Right cardiac atrium (tissue), 5 donors: ENCODE data around the gene B4GALT7. TPM values are rescaled to one million over a fixed set of nuclear protein-coding genes. Genes with fewer than 3 reads are reported as not detected.
"Not testable (repeated sequence)": the region's sequence is repeated elsewhere in the genome, so short reads cannot be mapped to it uniquely, and the experiment has no call there.

Source experiments
- ATAC-seq, 2 donors: fragments of 200-7000 bp; cut with Tn5 transposase; one replicate each; pipeline versions ENCODE4 v1.8.0 to v1.9.1; 2020; ENCODE audit warnings: moderate library complexity in 2 of 2, mild to moderate bottlenecking in 1 of 2
- DNase-seq, 3 donors: peaks; one replicate each; pipeline ENCODE4 v3.0.0-alpha.2; 2020
- H3K27ac ChIP-seq: one replicate; pipeline ENCODE4 v1.5.1; 2013; ENCODE audit warnings: mild to moderate bottlenecking, low read length, control low read depth, moderate library complexity
- H3K27me3 ChIP-seq: one replicate; pipeline ENCODE4 v1.6.1; 2013; ENCODE audit not compliant: control insufficient read depth, insufficient read depth
- H3K4me1 ChIP-seq: one replicate; pipeline ENCODE4 v1.6.1; 2013; ENCODE audit warnings: low read length; ENCODE audit not compliant: control insufficient read depth, insufficient read depth
- H3K4me3 ChIP-seq: one replicate; pipeline ENCODE4 v1.5.1; 2013; ENCODE audit warnings: low read length, control low read depth
- H3K9me3 ChIP-seq: one replicate; pipeline ENCODE4 v1.6.1; 2013; ENCODE audit warnings: low read length; ENCODE audit not compliant: control insufficient read depth
- WGBS: extraction: QIAGEN DNeasy Blood & Tissue Kit; methylation state at CpG from one replicate; pipeline ENCODE4 v1.1.7; 2013; 5-methylcytosine and 5-hydroxymethylcytosine counted together
- intact Hi-C, 4 donors: fragments of 100-400 bp; cut with DNase I; formaldehyde crosslinking; loops; one replicate each; pipeline versions ENCODE4 v1.11.0 to v1.14.0; 2022 to 2023
- polyA plus RNA-seq: library from polyadenylated mRNA; stranded (reverse); fragments of 200-250 nt; gene quantifications from one replicate; pipeline ENCODE4 v1.2.3, GENCODE V29; 2013
- total RNA-seq, 4 donors: library from RNA; stranded (reverse); fragmentation: NEBNext Ultra II Directional; extraction: Animal tissue kit (Norgen Biotek cat#: 25700); gene quantifications; one replicate each; pipeline ENCODE4 v1.2.1, GENCODE V29; 2021
- donor health status: healthy with polysubstance abuse.
- donor health status: DM: no; HTN: yes; CAD: no.
- donor health status: DM: no; HTN: no; CAD: no.
- donor health status: DM: no; HTN: yes; CAD: no; lungs with severe emphysema.
- donor health status: DM: yes; HTN: yes; CAD: no.

Gene B4GALT7
- total and polyA plus RNA-seq, 5 donors = 15.8 to 24.1 (median 22.4) TPM

GRCh38 chr5:177658542-177658941 is 58.6 kb downstream of the B4GALT7 start:
- H3K27me3 ChIP-seq, DNase-seq, ATAC-seq, H3K27ac ChIP-seq, H3K4me3 ChIP-seq, H3K4me1 ChIP-seq, H3K9me3 ChIP-seq, intact Hi-C loops: not testable (repeated sequence)
- 93% methylated on average over 3 of the region's 3 CpGs for WGBS

Other genes with a start within 250 kb of the B4GALT7 start
- gene LMAN2, start 248.5 kb upstream of the B4GALT7 start, total RNA-seq = 10 to 100 TPM; 59.0 to 74.3 (median 68.8) TPM
- gene LMAN2, start 248.5 kb upstream of the B4GALT7 start, polyA plus RNA-seq = 109 TPM
- gene RGS14, start 242.2 kb upstream of the B4GALT7 start, total RNA-seq = 1 to 10 TPM; 3.8 to 5.1 (median 4.2) TPM
- gene RGS14, start 242.2 kb upstream of the B4GALT7 start, polyA plus RNA-seq = 4.6 TPM
- gene SLC34A1, start 215.7 kb upstream of the B4GALT7 start, total RNA-seq = not detected
- not detected for gene SLC34A1, start 215.7 kb upstream of the B4GALT7 start, polyA plus RNA-seq
- not detected for gene PFN3, start 199.5 kb upstream of the B4GALT7 start, total RNA-seq
- gene PFN3, start 199.5 kb upstream of the B4GALT7 start, polyA plus RNA-seq = not detected
- under 1 TPM; 0.17 to 0.34 (median 0.26) TPM for gene F12, start 190.6 kb upstream of the B4GALT7 start, total RNA-seq
- gene F12, start 190.6 kb upstream of the B4GALT7 start, polyA plus RNA-seq = 0.27 TPM
- 10 to 100 TPM; 13.2 to 16.9 (median 15.5) TPM for gene GRK6, start 173.5 kb upstream of the B4GALT7 start, total RNA-seq
- 7.4 TPM for gene GRK6, start 173.5 kb upstream of the B4GALT7 start, polyA plus RNA-seq
- under 1 TPM in 3 of 4 donors, not detected in 1; 0.33 to 0.45 (median 0.35) TPM for gene PRR7, start 153.3 kb upstream of the B4GALT7 start, total RNA-seq
- 0.27 TPM for gene PRR7, start 153.3 kb upstream of the B4GALT7 start, polyA plus RNA-seq
- gene DBN1, start 126.5 kb upstream of the B4GALT7 start, total RNA-seq = 10 to 100 TPM; 15.3 to 44.8 (median 25.3) TPM
- 17.7 TPM for gene DBN1, start 126.5 kb upstream of the B4GALT7 start, polyA plus RNA-seq
- 10 to 100 TPM; 35.0 to 71.5 (median 47.0) TPM for gene PDLIM7, start 102.5 kb upstream of the B4GALT7 start, total RNA-seq
- gene PDLIM7, start 102.5 kb upstream of the B4GALT7 start, polyA plus RNA-seq = 61.9 TPM
- 1 to 10 TPM; 3.1 to 4.5 (median 3.9) TPM for gene DOK3, start 90.3 kb upstream of the B4GALT7 start, total RNA-seq
- 1.4 TPM for gene DOK3, start 90.3 kb upstream of the B4GALT7 start, polyA plus RNA-seq
- 10 to 100 TPM; 36.0 to 43.5 (median 40.3) TPM for gene DDX41, start 83.2 kb upstream of the B4GALT7 start, total RNA-seq
- gene DDX41, start 83.2 kb upstream of the B4GALT7 start, polyA plus RNA-seq = 30.5 TPM
- 10 to 100 TPM; 24.9 to 34.2 (median 27.7) TPM for gene FAM193B, start 45.6 kb upstream of the B4GALT7 start, total RNA-seq
- gene FAM193B, start 45.6 kb upstream of the B4GALT7 start, polyA plus RNA-seq = 41.8 TPM
- 100 to 1,000 TPM in 1 of 4 donors, 10 to 100 TPM in 3; 64.4 to 102 (median 74.0) TPM for gene TMED9, start 7.9 kb upstream of the B4GALT7 start, total RNA-seq
- gene TMED9, start 7.9 kb upstream of the B4GALT7 start, polyA plus RNA-seq = 84.6 TPM
- gene FAM153A, start 182.8 kb downstream of the B4GALT7 start, total RNA-seq = 10 to 100 TPM in 1 of 4 donors, 1 to 10 TPM in 2, under 1 TPM in 1; 0.08 to 15.7 (median 3.4) TPM
- gene FAM153A, start 182.8 kb downstream of the B4GALT7 start, polyA plus RNA-seq = 3.7 TPM